GOT3 (cell line): Measurements from ENCODE around the gene ATAD2B.

Experiments used
- DNase-seq: peaks from one replicate; lab custom pipeline; 2025; ENCODE audit warnings: mixed read lengths; lab: John Stamatoyannopoulos, UW

Gene ATAD2B

GRCh38 chr2:23699580-23699925 is 227.4 kb downstream of the ATAD2B start:
- DNase-seq, result no peak

DNA sequence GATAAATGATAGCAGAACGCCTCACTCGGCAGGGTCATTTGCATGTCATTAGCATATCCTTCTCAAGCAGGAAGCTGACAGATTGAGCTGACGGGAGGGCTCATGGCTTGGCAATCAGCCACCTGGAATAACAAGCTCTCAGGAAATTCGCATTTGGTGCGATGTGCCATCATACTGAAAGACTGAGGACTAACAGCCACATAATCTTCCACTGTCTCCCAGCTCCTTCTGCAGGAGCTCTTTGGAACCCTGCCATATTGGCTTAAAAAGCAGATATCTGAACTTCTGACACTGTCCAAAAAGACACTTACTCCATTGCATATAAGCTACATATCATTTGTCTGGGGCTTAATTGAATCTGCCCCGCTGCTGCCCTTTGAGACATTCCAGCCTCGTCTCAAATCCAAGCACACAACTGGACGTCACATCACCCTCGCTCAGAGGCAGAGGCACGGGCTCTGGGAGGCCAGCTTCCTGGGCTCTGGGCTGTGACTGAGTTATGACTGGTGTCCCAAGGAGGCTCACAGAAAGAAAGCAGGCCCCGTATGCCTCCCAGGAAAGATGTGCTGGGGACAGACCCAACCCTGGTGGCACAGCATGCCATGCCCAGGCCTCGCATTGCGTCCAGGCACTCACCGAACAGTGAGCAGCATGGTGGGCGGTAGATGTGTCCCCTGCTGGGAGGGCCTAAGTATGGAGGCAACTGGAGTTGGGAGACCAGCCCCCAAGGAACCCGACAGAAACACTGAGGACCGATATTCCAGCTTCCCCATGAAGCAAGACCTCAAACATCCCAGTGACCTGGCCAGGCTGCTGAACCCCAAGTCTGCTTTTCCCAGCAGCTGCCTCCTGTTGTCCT is 228.0 kb downstream of the ATAD2B start:
- no peak for DNase-seq
